MM.1S (cell line): ENCODE results near the gene CPXM1.
"Not testable (repeated sequence)": the region's sequence is repeated elsewhere in the genome, so short reads cannot be mapped to it uniquely, and the experiment has no call there.

ENCODE experiments used
- EZH2 ChIP-seq: fragments of 300-600 bp; sonication (generic); optimal IDR thresholded peaks from 2 replicates; pipeline ENCODE3; 2017; ENCODE audit warnings: low read depth, mild to moderate bottlenecking, antibody characterized with exemption, low read length, mixed read lengths
- TF ChIP-seq, protein P1 (sequence below): fragments of 300-600 bp; sonication (generic); IDR thresholded peaks from 2 replicates; pipeline ENCODE4 v1.5.1; 2016; ENCODE audit warnings: antibody characterized with exemption, low read length, mixed read lengths

DNA sequence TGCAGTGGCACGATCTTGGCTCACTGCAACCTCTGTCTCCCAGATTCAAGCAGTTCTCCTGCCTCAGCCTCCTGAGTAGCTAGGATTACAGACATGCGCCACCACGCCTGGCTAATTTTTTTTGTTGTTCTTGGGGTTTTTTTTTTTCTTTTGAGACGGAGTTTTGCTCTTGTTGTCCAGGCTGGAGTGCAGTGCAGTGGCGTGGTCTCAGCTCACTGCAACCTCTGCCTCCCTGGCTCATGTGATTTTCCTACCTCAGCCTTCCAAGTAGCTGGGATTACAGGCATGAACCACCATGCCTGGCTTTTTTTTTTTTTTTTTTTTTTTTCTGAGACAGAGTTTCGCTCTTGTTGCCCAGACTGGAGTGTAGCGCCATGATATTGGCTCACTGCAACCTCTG lies 30.8 kb upstream of the CPXM1 start:
- TF ChIP-seq, protein P1, sequence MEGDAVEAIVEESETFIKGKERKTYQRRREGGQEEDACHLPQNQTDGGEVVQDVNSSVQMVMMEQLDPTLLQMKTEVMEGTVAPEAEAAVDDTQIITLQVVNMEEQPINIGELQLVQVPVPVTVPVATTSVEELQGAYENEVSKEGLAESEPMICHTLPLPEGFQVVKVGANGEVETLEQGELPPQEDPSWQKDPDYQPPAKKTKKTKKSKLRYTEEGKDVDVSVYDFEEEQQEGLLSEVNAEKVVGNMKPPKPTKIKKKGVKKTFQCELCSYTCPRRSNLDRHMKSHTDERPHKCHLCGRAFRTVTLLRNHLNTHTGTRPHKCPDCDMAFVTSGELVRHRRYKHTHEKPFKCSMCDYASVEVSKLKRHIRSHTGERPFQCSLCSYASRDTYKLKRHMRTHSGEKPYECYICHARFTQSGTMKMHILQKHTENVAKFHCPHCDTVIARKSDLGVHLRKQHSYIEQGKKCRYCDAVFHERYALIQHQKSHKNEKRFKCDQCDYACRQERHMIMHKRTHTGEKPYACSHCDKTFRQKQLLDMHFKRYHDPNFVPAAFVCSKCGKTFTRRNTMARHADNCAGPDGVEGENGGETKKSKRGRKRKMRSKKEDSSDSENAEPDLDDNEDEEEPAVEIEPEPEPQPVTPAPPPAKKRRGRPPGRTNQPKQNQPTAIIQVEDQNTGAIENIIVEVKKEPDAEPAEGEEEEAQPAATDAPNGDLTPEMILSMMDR: not testable (repeated sequence)
- TF ChIP-seq EZH2: not testable (repeated sequence)
